GM19035 (cell line): ENCODE measurements around the gene KIRREL1.

Source experiments
- ATAC-seq: cut with Tn5 transposase; IDR thresholded peaks from one replicate; pipeline ENCODE4 v1.9.1; 2021; ENCODE audit not compliant: unreplicated experiment

Gene KIRREL1

GRCh38 chr1:157993147-157993917, at the start of gene KIRREL1:
Gene KIRREL1 (plus strand): TSS chr1:157993645. CDS start chr1:157993677, 32 bp downstream.
- no peak for ATAC-seq

DNA sequence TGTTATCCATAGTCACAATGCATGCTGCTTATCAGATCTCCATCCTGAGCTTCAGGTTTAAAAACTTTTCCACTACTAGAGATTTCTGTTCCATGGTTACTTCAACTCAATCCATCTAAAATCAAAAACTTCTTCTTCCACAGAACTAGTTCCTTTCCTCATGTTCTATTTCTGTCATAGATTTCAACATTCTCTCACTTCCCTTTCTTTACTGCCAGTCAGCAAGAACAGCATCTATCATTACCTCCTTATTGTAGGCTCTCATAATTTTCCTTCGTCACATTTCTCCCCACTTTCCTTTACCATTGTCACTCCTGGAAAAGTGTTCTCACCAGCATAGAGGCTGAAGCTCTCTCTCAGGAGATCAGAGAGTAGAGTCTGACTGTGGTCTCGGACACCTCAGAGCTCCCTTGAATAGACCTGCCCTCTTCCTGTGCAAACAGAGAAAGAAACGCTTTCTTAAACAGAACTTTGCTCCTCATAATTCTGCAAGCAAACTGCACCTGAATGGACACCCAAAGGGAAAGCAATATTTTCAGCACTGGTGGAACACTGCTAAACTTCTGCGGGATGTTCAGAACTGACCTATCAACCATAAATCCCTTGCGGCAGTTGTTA, 48.7 kb upstream of the KIRREL1 start:
- ATAC-seq = no peak

DNA sequence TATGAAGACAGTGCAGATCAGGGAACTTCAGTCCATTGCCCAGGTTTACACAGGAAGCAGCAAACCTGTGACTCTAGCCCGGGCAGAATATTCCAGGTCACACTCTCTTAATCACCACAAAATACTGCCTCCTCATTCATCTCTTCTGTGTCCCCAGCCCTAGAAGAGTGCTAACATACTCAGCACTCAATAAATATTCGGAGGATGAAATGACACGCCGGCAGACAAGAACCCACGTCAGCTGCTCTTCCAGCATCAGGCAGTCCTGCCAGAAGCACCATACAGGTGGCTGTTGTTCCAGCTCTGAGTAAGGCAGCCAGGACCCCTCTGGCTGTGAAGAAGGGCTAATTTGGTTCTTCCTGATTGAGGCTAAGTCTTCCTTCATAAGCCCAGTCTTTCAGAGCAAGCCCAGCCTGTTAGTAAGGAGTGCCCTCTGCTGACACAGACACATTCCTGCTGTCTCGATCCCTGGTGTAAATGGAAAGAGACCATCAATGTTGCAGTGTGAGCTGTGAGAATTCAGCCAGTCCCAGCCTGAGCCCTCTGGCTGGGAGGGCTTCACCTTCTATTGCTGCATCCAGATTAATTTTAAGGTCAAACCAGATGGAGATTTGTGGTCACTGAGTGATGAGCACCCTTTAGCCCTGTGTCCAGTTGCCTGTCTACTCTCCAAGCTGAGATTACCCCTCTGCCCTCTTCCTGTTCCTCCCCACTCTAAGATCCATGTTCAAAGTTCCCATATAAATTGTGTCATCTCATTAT, 45.0 kb upstream of the KIRREL1 start:
- peak; percentile 56 for ATAC-seq

DNA sequence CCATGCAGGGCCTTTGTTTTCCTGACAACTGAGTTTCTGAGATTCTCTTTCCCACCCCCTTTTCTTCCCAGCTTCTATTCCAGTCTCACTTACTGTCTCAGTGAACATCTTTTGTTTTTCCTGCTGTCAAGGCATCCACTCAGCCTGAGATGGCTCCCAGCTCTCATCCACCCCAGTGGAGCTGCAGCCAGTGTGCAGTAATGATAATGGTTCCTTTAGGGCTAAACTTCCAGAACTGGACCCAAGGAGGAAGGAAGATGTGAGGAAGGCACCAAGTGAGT, 44.4 kb upstream of the KIRREL1 start:
- ATAC-seq = no peak

DNA sequence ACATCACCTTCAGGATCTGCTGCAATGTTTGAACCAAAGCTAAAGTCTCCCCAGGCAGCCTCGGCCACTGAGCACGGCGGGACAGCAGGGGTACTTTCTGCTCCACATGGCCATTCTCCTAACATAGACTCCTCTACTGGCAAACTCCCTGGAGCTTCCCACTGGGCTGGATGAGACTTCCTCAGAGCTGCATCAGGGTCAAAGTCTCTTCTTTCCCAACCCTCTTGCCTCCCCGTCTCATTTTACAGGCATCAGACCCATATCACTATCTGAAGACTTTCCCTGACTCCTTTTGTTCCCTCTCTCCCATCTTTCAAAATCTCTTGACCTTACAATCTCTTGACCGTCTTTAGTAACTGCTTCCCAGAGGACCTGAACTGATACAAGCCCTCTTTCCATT, 42.2 kb upstream of the KIRREL1 start:
- ATAC-seq = no peak

- no peak for ATAC-seq
Measured at GRCh38 chr1:157952601-157953000, 40.8 kb upstream of the KIRREL1 start.

- no peak for ATAC-seq
Measured at GRCh38 chr1:157955221-157955620, 38.2 kb upstream of the KIRREL1 start.

DNA sequence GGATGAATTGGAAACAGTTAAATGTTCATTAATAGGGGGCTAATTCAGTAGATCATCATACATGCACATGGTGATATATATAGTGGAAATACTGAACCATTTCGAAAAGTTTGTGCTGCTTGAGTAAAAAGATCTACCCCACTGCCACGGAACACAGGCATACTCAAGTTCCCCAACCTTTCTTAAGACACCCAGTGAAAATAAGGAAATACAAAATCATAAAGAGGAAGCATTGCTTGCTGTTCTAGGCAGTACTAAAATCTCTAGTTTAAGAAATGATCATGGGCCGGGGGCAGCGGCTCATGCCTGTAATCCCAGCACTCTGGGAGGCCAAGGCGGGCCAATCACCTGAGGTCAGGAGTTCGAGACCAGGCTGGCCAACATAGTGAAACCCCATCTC, 37.6 kb upstream of the KIRREL1 start:
- ATAC-seq = no peak

GRCh38 chr1:157956732-157957131, 36.7 kb upstream of the KIRREL1 start:
- no peak for ATAC-seq

GRCh38 chr1:157958263-157958662, 35.2 kb upstream of the KIRREL1 start:
- no peak for ATAC-seq

- ATAC-seq = no peak
Measured at GRCh38 chr1:157959750-157960149, 33.7 kb upstream of the KIRREL1 start.

DNA sequence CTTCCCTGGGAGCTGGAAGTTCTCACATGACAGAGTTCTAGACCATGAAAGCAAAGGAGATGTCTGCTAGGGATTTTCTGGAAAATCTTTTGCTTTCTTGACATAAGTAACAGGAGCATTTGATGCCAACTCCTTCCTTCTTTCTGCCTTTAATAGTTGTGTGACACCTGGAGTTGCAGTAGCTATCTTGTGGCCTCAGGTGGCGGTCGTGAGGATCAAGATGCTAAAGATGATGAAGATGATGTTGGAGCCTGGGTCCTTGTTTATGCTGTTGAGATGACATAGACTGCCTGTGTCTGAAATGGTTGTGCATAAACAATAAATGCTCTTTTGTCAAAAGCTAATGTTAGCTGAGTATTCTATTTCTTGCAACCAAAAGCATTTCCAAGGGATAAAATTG, 32.7 kb upstream of the KIRREL1 start:
- ATAC-seq = no peak

- ATAC-seq = no peak
Measured at GRCh38 chr1:157961805-157962762, 31.4 kb upstream of the KIRREL1 start.

DNA sequence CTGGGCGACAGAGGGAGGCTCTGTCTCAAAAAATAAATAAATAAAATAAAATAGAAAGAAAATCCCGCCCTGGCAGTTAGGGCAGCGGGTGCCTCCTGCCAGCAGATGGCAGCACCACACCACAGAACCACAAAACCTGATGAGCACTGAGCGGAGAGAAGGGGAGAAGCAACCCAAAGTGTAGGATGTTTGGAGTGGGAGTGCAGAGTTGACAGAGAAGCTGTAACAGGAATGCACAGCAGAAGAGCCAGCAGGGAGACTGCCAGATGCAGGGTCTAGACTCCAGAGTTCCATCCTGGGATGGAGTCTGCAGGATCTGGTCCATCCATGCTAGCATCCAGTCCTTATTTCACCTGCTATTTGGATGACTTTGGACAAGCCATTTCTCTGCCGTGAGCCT, 29.7 kb upstream of the KIRREL1 start:
- ATAC-seq = no peak

DNA sequence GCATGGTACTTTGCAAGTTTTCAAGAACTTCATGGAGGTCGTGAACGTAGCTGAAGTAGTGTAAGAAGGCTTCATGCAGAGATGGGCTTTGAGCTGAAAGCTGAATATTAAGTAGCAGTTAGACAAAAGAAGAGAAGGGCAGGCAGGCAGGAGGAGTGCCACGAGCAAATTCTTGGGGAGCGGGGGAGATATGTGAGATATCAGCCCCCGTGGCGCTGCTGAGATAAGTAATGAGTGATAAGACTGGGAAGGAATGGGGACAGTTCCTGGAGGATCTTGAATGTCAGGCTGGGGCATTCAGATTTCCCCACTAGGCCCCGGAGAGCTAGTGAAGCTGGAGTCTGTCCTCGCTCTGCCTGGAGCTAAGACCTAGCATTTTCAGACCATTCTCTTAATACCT, 27.9 kb upstream of the KIRREL1 start:
- no peak for ATAC-seq

- no peak for ATAC-seq
Measured at GRCh38 chr1:157966031-157966537, 27.4 kb upstream of the KIRREL1 start.

DNA sequence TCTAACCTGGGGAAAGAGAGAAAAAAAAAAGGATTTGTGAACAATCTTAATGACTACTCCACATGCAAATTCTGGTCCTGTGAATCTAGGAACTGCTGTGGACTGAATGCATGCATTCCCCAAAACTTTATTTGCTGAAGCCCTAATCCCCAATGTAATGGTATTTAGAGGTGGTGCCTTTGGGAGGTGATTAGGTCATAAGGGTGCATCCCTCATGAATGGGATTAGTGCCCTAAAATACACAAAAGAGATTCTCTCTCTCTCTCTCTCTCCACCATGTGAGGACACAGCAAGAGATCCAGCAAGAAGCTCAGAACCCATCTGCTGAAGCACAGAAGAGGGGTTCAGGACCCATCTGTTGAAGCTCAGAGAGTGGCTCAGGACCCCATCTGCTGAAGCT, 26.2 kb upstream of the KIRREL1 start:
- ATAC-seq = no peak

DNA sequence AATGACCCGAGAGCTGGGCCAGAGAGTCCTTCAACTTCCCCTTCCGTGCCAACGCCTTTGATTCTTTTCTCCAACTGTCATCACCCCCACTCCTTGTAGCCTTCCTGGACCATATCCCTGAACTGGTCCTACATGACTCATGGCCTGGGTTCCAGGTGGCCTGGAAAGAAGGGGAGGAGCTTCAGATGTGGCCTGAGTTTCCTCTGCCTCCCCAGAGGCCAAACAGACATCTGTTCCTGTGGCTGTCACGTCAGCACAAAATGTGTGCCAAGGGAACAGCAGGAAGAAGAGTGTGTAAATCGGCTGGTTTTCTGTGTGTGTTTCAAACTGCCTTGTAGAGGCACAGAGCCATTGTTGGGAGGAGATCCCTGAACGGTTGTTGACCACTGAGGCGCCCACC, 24.9 kb upstream of the KIRREL1 start:
- no peak for ATAC-seq

GRCh38 chr1:157968946-157969345, 24.5 kb upstream of the KIRREL1 start:
- no peak for ATAC-seq

- no peak for ATAC-seq
Measured at GRCh38 chr1:157969697-157970485, 23.6 kb upstream of the KIRREL1 start.
